NT2/D1 (cell line): ENCODE data around the gene TIGD7.

ENCODE experiments used
- SUZ12 ChIP-seq: IDR thresholded peaks from 2 replicates; pipeline ENCODE4 v1.6.1; 2011; ENCODE audit not compliant: insufficient read length, insufficient read depth; ENCODE audit errors: extremely low read depth
- YY1 ChIP-seq: IDR thresholded peaks from 2 replicates; pipeline ENCODE4 v1.6.1; 2011; ENCODE audit not compliant: insufficient read length, insufficient read depth
- ZNF274 ChIP-seq: IDR thresholded peaks from 2 replicates; pipeline ENCODE4 v1.6.1; 2011; ENCODE audit warnings: mild to moderate bottlenecking, low read depth, low read length

DNA sequence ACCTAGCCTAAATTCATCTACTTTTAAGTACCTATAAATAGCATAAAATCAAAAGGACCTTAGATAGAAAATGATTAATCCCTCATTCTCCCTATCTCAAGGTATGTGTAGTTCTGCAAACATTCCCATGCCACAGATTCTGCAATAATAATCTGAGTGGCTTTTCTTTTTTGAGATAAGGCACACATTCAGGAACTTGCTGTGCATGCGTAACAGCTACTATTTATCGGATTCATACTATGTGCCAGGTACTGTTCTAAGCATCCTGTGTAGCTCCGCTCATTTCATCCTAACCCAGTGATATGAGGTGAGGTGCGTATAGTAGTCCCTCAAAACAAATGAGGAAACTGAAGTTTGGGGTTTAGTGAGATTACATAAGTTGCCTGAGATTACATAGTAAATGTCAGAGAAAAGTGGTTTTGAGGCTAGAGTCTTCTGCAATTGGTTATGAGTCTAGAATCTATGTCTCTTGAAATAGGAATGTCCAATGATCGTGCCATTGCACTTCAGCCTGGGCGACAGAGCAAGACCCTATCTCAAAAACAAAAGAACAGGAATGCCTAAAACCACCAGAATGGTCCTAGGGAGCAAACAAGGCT lies 23.9 kb downstream of the TIGD7 start:
- TF ChIP-seq SUZ12, result no peak
- no peak for TF ChIP-seq YY1
- TF ChIP-seq ZNF274, result no peak
